Uterus (tissue), 4 donors: Measurements from ENCODE around the gene HAPLN2. TPM values are rescaled to one million over a fixed set of nuclear protein-coding genes. Genes with fewer than 3 reads are reported as not detected.

ENCODE experiments used
- DNase-seq, 2 donors: peaks; one replicate each; pipeline ENCODE4 v3.0.0-alpha.2; 2019 to 2020
- H3K27ac ChIP-seq, 2 donors: fragments of 200-600 bp; sonication (generic); 1 replicate in 1 of 2; 2 replicates in 1 of 2; pipeline ENCODE4 v1.5.1; 2016 to 2018
- H3K27me3 ChIP-seq, 2 donors: fragments of 200-600 bp; sonication (generic); one replicate each; pipeline ENCODE4 v1.5.1; 2018 to 2019; ENCODE audit warnings: control low read depth in 1 of 2
- H3K36me3 ChIP-seq, 2 donors: fragments of 200-600 bp; sonication (generic); one replicate each; pipeline ENCODE4 v1.5.1; 2019; ENCODE audit warnings: control low read depth in 1 of 2
- H3K4me1 ChIP-seq, 2 donors: fragments of 200-600 bp; sonication (generic); one replicate each; pipeline ENCODE4 v1.5.1; 2018 to 2019; ENCODE audit warnings: control low read depth in 1 of 2
- H3K4me3 ChIP-seq, 2 donors: fragments of 200-600 bp; sonication (generic); 1 replicate in 1 of 2; 2 replicates in 1 of 2; pipeline ENCODE4 v1.5.1; 2018 to 2019; ENCODE audit warnings: mild to moderate bottlenecking in 1 of 2
- H3K9me3 ChIP-seq, 2 donors: fragments of 200-600 bp; sonication (generic); one replicate each; pipeline ENCODE4 v1.5.1; 2019; ENCODE audit warnings: control low read depth in 1 of 2
- CTCF ChIP-seq, 4 experiments: fragments of 200-600 bp in 2 of 4; fragments of 450-650 bp in 2 of 4; sonication (generic) in 2 of 4; IDR thresholded peaks; one replicate each; pipeline ENCODE4 v1.5.1; 2016 to 2019; ENCODE audit warnings: antibody characterized with exemption in 4 of 4, mild to moderate bottlenecking in 2 of 4, moderate library complexity in 1 of 4
- POLR2A ChIP-seq, 2 donors: fragments of 450-650 bp; IDR thresholded peaks; one replicate each; pipeline ENCODE4 v1.6.1; 2016; ENCODE audit warnings: antibody characterized with exemption in 2 of 2, mild to moderate bottlenecking in 1 of 2, moderate library complexity in 1 of 2
- intact Hi-C: fragments of 100-400 bp; cut with DNase I; formaldehyde crosslinking; loops from one replicate; pipeline ENCODE4 v1.15.1; 2023; ENCODE audit warnings: low total_unique reads
- total RNA-seq, 4 donors: library from RNA; depleted of rRNA in 3 of 4; stranded (reverse); fragments of >200 nt in 3 of 4; gene quantifications; one replicate each; pipeline versions ENCODE4 v1.1.0 to v1.2.4, GENCODE V29; 2014 to 2023
- donor health status: DM: yes; HTN: yes; CAD: no.

The HAPLN2 gene
- total RNA-seq: 1 to 10 TPM in 1 of 4 donors, under 1 TPM in 1, not detected in 2; 0.77 to 3.9 TPM

- peak within 1 kb of the TSS in 1 of 2 donors; percentile 27 for H3K27ac ChIP-seq
- TF ChIP-seq POLR2A (IDR thresholded peaks at IDR 0.05) (no peak), CTCF (IDR thresholded peaks at IDR 0.05) (no peak)
Measured at GRCh38 chr1:156618853-156619581, at the start of gene HAPLN2. TSS of gene HAPLN2 (plus strand) at chr1:156619415. CDS start at chr1:156623491, 4,076 bp downstream.

DNA sequence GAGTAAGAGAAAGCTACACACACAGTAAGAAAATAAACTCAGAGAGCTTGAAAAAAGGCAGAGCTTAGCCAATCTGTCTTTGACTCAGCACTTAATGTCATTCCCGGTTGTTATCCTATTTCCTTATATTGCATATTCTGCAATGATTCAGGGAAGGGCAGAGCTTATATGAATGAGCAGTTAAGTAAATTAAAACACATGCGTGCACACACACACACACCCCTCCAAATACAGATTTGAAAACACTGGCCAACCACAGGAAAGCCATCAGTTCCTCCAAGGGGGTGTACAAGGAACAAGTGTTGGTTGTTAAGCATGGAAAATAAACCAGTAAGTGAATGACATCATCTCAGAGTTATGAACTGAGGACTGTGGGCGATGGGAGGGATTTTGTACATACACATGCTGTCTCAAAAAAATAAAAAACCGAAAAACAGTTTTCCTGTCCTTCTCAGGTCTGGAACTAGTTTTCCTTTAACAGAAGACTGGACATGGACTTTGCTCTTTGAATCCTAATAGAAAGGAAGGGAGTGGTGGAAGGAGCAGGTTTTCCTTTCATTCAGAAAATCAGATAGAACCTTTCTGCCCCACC is 47.9 kb upstream of the HAPLN2 start:
- Histone ChIP-seq H3K36me3 (no peaks in the 10 kb centered on the region), H3K4me3 (no peak overlapping the region), H3K27ac (no peak overlapping the region), H3K9me3 (no peaks in the 10 kb centered on the region), H3K4me1 (peaks cover 0 to 5% of the 10 kb centered on the region in 2 donors), H3K27me3 (no peaks in the 10 kb centered on the region)
- TF ChIP-seq CTCF (IDR thresholded peaks at IDR 0.05) (no peak), POLR2A (IDR thresholded peaks at IDR 0.05) (no peak)
- DNase-seq: no peak
- intact Hi-C loops: no loop called here

More at GRCh38 chr1:156618853-156619581, at the start of gene HAPLN2:
- intact Hi-C loops: no loop called here
- Histone ChIP-seq H3K4me3 (no peak within 1 kb of the TSS), H3K27me3 (peaks cover 0 to 1% of the 10 kb centered on the region in 2 donors), H3K9me3 (no peaks in the 10 kb centered on the region), H3K36me3 (no peaks in the 10 kb centered on the region), H3K4me1 (no peaks in the 10 kb centered on the region)
- no peak for DNase-seq

- Histone ChIP-seq H3K27me3 (no peaks in the 10 kb centered on the region), H3K36me3 (no peaks in the 10 kb centered on the region), H3K4me1 (peaks cover 0 to 5% of the 10 kb centered on the region in 2 donors), H3K9me3 (no peaks in the 10 kb centered on the region), H3K4me3 (peak within 1 kb of the TSS; percentile 19 to 24), H3K27ac (no peak within 1 kb of the TSS)
- TF ChIP-seq CTCF (IDR thresholded peaks at IDR 0.05) (no peak), POLR2A (IDR thresholded peaks at IDR 0.05) (no peak)
- intact Hi-C loops: no loop called here
- peak; percentile 82 to 83 for DNase-seq
Measured at GRCh38 chr1:156571919-156572662, 47.1 kb upstream of the HAPLN2 start, which contains the start of gene IQGAP3. TSS of gene IQGAP3 (minus strand) at chr1:156572565. CDS start at chr1:156572529, 36 bp downstream.

DNA sequence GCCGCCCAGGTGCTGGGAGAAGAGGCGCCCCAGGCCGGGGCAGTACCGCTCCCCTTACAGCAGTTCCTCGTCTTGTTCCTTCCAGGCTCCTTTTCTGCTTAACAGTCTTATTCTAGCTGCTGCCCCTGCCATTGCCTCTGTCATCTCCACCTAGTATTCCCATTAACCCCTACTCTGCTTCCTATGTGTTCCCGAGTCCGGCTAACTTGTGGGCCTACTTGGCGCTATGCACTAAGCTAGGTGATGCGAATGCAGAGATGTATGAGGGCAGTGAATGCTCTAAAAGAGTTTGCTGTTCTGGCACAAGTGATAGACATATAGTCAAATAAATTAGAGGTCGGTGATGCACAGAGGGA is 46.6 kb upstream of the HAPLN2 start:
- no peak for DNase-seq
- Histone ChIP-seq H3K27me3 (no peaks in the 10 kb centered on the region), H3K9me3 (no peaks in the 10 kb centered on the region), H3K27ac (no peak overlapping the region), H3K4me1 (peaks cover 0 to 5% of the 10 kb centered on the region in 2 donors), H3K36me3 (no peaks in the 10 kb centered on the region), H3K4me3 (peak overlapping the region in 1 of 2 donors; percentile 19)
- TF ChIP-seq POLR2A (IDR thresholded peaks at IDR 0.05): no peak
- TF ChIP-seq CTCF (IDR thresholded peaks at IDR 0.05): peak in 1 of 4 experiments; percentile 12
- intact Hi-C loops: no loop called here
